ENCODE results near the gene CD27. TPM values are rescaled to one million over a fixed set of nuclear protein-coding genes. Genes with fewer than 3 reads are reported as not detected.

Gene CD27
- total RNA-seq, 3 donors from 2014 or later: 0.64 to 4.3 (median 2.6) TPM

- no peaks in the 10 kb centered on the region for H3K9me3 ChIP-seq
- no peaks in the 10 kb centered on the region for H3K36me3 ChIP-seq
- H3K4me1 ChIP-seq: no peaks in the 10 kb centered on the region
- TF ChIP-seq POLR2AphosphoS5 (IDR thresholded peaks at IDR 0.05) (no peak), POLR2A (IDR thresholded peaks at IDR 0.05) (no peak), CTCF (IDR thresholded peaks at IDR 0.05) (no peak)
- DNase-seq (ENCODE audit: low spot score in 2 of 2): no peak
- no peaks in the 10 kb centered on the region for H3K27me3 ChIP-seq
- H3K27ac ChIP-seq: no peak overlapping the region
- H3K4me3 ChIP-seq: no peak overlapping the region
- intact Hi-C loops (cut with DNase I; ENCODE audit: low total_unique reads): no loop called here
Measured at GRCh38 chr12:6443361-6443983, 1.3 kb upstream of the CD27 start.

- no peak overlapping the region for H3K27ac ChIP-seq
- no peaks in the 10 kb centered on the region for H3K9me3 ChIP-seq
- TF ChIP-seq CTCF (IDR thresholded peaks at IDR 0.05) (no peak), POLR2A (IDR thresholded peaks at IDR 0.05) (no peak), POLR2AphosphoS5 (IDR thresholded peaks at IDR 0.05) (no peak)
- intact Hi-C loops (cut with DNase I; ENCODE audit: low total_unique reads): no loop called here
- no peak overlapping the region for H3K4me3 ChIP-seq
- no peaks in the 10 kb centered on the region for H3K36me3 ChIP-seq
- H3K4me1 ChIP-seq: no peaks in the 10 kb centered on the region
- no peaks in the 10 kb centered on the region for H3K27me3 ChIP-seq
- DNase-seq (ENCODE audit: low spot score in 2 of 2): no peak
Measured at GRCh38 chr12:6444031-6444430, 724 bp upstream of the CD27 start.

GRCh38 chr12:6450091-6450868 is 5.5 kb downstream of the CD27 start:
- Histone ChIP-seq H3K9me3 (no peaks in the 10 kb centered on the region), H3K4me1 (peaks cover 7 to 11% of the 10 kb centered on the region in 2 donors), H3K27me3 (no peaks in the 10 kb centered on the region), H3K36me3 (no peaks in the 10 kb centered on the region), H3K4me3 (peak overlapping the region; percentile 66 to 78 (median 76)), H3K27ac (peak overlapping the region; percentile 95)
- TF ChIP-seq CTCF (IDR thresholded peaks at IDR 0.05) (no peak), POLR2AphosphoS5 (IDR thresholded peaks at IDR 0.05) (no peak), POLR2A (IDR thresholded peaks at IDR 0.05) (no peak)
- intact Hi-C loops (cut with DNase I; ENCODE audit: low total_unique reads): no loop called here
- DNase-seq (ENCODE audit: low spot score in 2 of 2): no peak

GRCh38 chr12:6450869-6451347 is 6.2 kb downstream of the CD27 start:
- Histone ChIP-seq H3K36me3 (no peaks in the 10 kb centered on the region), H3K4me3 (peak overlapping the region; percentile 66 to 78 (median 76)), H3K27me3 (no peaks in the 10 kb centered on the region), H3K27ac (peak overlapping the region; percentile 95), H3K4me1 (peaks cover 7 to 11% of the 10 kb centered on the region in 2 donors), H3K9me3 (no peaks in the 10 kb centered on the region)
- no peak for DNase-seq (ENCODE audit: low spot score in 2 of 2)
- TF ChIP-seq CTCF (IDR thresholded peaks at IDR 0.05) (no peak), POLR2AphosphoS5 (IDR thresholded peaks at IDR 0.05) (no peak), POLR2A (IDR thresholded peaks at IDR 0.05) (no peak)
- intact Hi-C loops (cut with DNase I; ENCODE audit: low total_unique reads): no loop called here
